HUES64 (cell line): ENCODE results near the gene LNX1.

Experiments
- H3K27ac ChIP-seq: 2 replicates; pipeline ENCODE4 v1.7.0; 2013; ENCODE audit warnings: low read depth, low read length, inconsistent platforms
- H3K27me3 ChIP-seq: 2 replicates; pipeline ENCODE4 v1.6.1; 2013; ENCODE audit warnings: mild to moderate bottlenecking, low read length; ENCODE audit not compliant: insufficient read depth
- H3K36me3 ChIP-seq: 2 replicates; pipeline ENCODE4 v1.6.1; 2013; ENCODE audit warnings: mild to moderate bottlenecking, low read length; ENCODE audit not compliant: insufficient read depth
- H3K4me1 ChIP-seq: 2 replicates; pipeline ENCODE4 v1.6.1; 2013; ENCODE audit warnings: mild to moderate bottlenecking, low read length, moderate library complexity; ENCODE audit not compliant: insufficient read depth
- H3K4me3 ChIP-seq: 2 replicates; pipeline ENCODE4 v1.5.1; 2013; ENCODE audit warnings: mild to moderate bottlenecking, low read length, moderate library complexity
- H3K9ac ChIP-seq: 2 replicates; pipeline ENCODE4 v1.6.1; 2013; ENCODE audit warnings: mild to moderate bottlenecking, low read depth, low read length
- H3K9me3 ChIP-seq: 2 replicates; pipeline ENCODE4 v1.6.1; 2013; ENCODE audit warnings: low read depth, low read length; ENCODE audit not compliant: insufficient read depth
- WGBS: fragments of 150-250, 120-280 bp; methylation state at CpG from one replicate; pipeline ENCODE4 v1.1.7; 2013; ENCODE audit warnings: missing lambda C conversion rate; 5-methylcytosine and 5-hydroxymethylcytosine counted together

The LNX1 gene

DNA sequence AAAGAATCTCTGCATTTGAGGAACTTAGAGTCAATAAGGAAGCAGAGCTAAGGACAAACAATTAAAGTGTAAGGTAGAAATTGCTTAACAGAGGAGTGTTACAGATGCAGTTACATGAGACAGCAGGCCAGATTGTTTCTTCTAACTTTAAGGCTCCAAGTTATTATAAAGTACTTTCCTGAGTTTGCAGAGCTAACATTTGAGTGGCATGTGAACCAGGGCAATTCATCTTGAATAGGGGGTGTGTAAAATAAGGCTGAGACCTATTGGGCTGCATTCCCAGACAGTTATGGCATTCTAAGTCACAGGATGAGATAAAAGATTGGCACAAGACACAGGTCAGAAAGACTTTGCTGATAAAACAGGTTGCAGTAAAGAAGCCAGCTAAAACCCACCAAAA, 7.6 kb upstream of the LNX1 start:
- Histone ChIP-seq H3K9ac (no peak overlapping the region), H3K4me3 (no peak overlapping the region), H3K9me3 (no peaks in the 10 kb centered on the region), H3K27me3 (no peaks in the 10 kb centered on the region), H3K36me3 (no peaks in the 10 kb centered on the region), H3K4me1 (peaks cover 18% of the 10 kb centered on the region), H3K27ac (no peak overlapping the region)

DNA sequence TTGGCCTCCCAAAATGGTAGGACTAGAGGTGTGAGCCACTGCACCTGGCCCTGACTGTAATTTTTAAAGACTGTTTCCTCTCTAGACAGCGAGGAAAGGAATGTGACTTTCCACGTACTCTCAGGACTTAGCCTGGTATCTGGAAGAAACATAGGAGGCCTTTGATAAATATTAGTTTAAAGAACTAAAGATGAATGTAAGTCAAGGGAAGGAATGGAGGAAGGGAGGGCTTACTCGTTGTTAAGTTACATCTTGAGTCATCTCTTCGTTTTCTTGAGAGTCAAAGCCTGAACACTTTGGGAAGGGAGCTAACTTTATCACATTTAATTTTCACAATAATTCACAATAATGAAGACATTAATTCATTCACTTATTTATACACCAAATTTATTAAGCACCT, 7.2 kb upstream of the LNX1 start:
- no peaks in the 10 kb centered on the region for H3K9me3 ChIP-seq
- H3K9ac ChIP-seq = no peak overlapping the region
- 93% methylated on average over 4 of the region's 4 CpGs for WGBS
- no peak overlapping the region for H3K4me3 ChIP-seq
- no peaks in the 10 kb centered on the region for H3K36me3 ChIP-seq
- peaks cover 22% of the 10 kb centered on the region for H3K4me1 ChIP-seq
- H3K27me3 ChIP-seq = no peaks in the 10 kb centered on the region
- no peak overlapping the region for H3K27ac ChIP-seq

DNA sequence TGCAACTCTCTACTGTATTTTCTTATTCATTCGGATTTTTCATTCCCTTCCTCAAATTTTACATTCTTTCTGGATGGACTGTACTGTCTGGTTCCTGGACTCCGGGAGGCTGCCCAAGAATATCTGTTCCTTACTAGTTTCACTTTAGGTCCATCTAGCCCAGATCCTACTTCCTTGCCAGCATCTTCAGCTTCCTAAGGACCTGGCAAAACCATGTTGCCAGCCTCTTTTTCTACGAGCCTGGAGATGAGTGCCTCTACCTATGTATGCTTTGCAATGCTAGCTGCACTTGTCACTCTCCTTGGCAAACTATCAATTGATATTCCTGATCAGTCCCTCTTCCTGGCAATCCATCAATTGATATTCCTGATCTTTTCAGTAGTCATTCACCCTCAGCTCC, 5.6 kb upstream of the LNX1 start:
- WGBS = 77% methylated on average over 3 of the region's 3 CpGs
- no peaks in the 10 kb centered on the region for H3K27me3 ChIP-seq
- H3K9me3 ChIP-seq = no peaks in the 10 kb centered on the region
- H3K27ac ChIP-seq = no peak overlapping the region
- no peaks in the 10 kb centered on the region for H3K36me3 ChIP-seq
- no peak overlapping the region for H3K4me3 ChIP-seq
- H3K9ac ChIP-seq = no peak overlapping the region
- peaks cover 32% of the 10 kb centered on the region for H3K4me1 ChIP-seq

DNA sequence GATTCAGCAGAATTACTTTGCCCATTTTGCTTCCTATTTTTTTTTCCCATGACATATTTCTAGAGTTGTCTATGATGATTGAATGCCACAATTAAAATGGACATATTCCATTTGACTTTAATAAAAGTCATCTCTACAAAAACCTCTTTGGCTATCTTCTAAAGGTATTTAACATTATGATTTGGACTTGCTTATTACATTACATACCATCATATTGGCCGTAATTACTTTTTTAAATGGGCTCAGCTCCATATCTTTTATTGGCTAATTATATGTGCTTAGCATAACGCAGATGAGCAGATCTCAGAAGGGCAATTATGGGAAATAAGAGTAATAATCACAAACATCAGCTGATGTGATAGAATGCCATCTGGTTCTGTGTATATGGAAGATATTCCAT, 4.5 kb upstream of the LNX1 start:
- H3K4me1 ChIP-seq = peaks cover 41% of the 10 kb centered on the region
- H3K4me3 ChIP-seq = no peak overlapping the region
- no peaks in the 10 kb centered on the region for H3K36me3 ChIP-seq
- no peaks in the 10 kb centered on the region for H3K27me3 ChIP-seq
- H3K9me3 ChIP-seq = no peaks in the 10 kb centered on the region
- H3K9ac ChIP-seq = no peak overlapping the region
- H3K27ac ChIP-seq = no peak overlapping the region
- 100% methylated on average over 1 of the region's 2 CpGs for WGBS

DNA sequence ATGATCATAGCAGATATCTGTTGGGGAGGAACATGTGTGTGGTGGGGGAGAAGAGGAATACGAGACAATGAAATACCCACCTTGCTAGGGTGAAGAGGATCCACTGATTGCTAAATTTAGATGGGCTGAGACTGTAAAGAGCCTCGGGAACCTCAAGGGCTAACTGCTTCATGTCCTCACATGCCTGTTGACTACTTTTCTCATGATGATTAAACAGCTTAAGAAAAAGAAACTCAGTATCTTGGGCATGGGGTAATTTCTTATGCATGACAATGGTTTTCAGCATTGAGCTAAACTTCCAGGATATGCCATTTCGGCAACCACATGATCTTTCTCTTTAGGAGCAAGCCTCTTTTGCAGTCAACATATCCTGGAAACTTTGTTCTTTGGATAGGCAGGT, 3.9 kb upstream of the LNX1 start:
- WGBS = 80% methylated on average over 3 of the region's 3 CpGs
- Histone ChIP-seq H3K9ac (no peak overlapping the region), H3K27me3 (no peaks in the 10 kb centered on the region), H3K36me3 (no peaks in the 10 kb centered on the region), H3K27ac (no peak overlapping the region), H3K4me3 (no peak overlapping the region), H3K4me1 (peaks cover 47% of the 10 kb centered on the region), H3K9me3 (no peaks in the 10 kb centered on the region)

DNA sequence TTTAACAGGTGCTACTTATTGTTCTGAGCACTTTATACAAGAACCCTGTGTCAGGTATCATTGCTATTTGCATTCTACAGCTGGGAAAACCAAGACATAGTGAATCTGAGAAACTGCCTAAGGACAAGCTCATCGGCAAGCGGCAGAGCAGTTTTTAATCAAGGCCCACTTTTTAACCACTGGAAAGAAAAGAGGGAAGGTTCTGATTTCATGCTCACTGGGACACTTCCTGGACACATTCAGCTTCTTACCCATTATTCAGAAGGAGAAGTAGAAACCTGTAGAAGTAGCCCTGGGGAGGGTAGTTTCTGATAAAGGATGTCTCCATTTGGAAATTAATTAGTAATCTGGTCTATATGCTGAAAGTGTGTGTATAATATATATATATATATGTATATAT, 2.5 kb upstream of the LNX1 start:
- Histone ChIP-seq H3K27me3 (no peaks in the 10 kb centered on the region), H3K27ac (peak overlapping the region; percentile 91; the same call in 1 of the 2 replicates), H3K4me3 (peak overlapping the region; percentile 54; the same call in 1 of the 2 replicates), H3K4me1 (peaks cover 55% of the 10 kb centered on the region), H3K9me3 (no peaks in the 10 kb centered on the region), H3K9ac (no peak overlapping the region; the same call in 1 of the 2 replicates), H3K36me3 (no peaks in the 10 kb centered on the region)
- WGBS = 81% methylated on average over 2 of the region's 2 CpGs

DNA sequence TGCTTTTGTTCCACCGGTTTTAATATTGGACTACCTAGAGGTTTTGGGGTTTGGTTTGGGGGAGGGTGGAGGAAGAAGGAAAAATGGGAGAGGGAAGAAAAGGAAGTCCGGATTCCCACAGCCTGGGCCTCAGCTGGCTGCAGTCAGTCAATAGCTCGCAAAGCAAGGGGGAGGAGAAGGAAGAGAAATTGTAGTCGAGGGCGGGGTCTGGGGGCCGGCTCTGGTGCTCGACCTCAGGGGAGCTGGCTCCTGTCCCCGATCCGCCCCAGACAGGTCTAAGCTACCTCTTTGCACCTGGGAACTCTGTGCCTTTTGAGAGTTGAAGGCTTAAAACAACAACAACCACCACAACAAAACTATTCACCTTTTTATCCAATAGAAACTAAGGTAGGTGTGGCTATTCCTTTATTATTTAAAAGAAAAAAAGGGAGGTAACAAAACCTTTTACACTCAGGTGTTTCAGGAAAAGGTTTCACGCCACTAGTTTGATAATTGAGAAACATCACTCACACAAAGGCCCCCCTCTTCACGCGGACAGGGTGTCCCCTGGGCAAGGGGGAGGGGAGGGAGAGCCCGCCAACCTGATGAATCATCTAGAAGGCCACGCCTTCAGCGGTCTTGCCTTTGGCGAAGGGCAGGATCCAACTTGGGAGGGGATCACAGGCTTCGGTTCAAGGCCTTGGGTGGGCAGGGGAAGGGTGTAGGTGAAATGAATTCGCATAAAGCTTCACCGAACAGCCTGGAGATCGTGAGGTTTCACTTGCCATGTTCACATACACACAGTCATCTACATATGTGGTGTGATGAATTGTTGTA, 1.6 kb upstream of the LNX1 start:
- Histone ChIP-seq H3K27me3 (no peaks in the 10 kb centered on the region), H3K27ac (peak overlapping the region; percentile 91), H3K9ac (peak overlapping the region; percentile 41), H3K9me3 (no peaks in the 10 kb centered on the region), H3K4me1 (peaks cover 55% of the 10 kb centered on the region), H3K36me3 (no peaks in the 10 kb centered on the region), H3K4me3 (peak overlapping the region; percentile 54)
- under 1% methylated on average over 17 of the region's 20 CpGs for WGBS

DNA sequence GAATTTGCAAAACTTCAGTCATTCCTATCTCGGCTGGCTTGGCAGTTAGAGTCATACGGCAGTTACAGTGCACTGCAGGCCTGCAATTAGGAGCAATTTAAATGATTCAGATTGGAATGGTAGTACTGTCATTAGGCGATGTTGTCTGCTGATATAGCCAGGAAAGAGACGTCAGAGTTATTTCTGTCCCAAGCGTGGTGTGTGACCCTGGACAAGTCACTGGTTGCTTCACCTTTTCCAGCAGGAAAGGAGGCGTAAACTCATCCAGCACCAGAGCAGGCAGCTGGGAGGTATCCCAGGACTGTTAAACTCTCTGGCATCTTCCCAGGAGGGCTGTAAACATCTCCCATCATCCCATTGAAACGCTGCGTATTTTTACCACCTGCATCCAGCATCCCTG, 836 bp upstream of the LNX1 start:
- Histone ChIP-seq H3K9me3 (no peaks in the 10 kb centered on the region), H3K27me3 (no peaks in the 10 kb centered on the region), H3K27ac (peak overlapping the region; percentile 91; the same call in 1 of the 2 replicates), H3K4me1 (peaks cover 55% of the 10 kb centered on the region), H3K4me3 (peak overlapping the region; percentile 56), H3K36me3 (no peaks in the 10 kb centered on the region), H3K9ac (0 out of 2 replicates have a peak overlapping the region, but pooled peaks have one; percentile 41)
- 60% methylated on average over 8 of the region's 8 CpGs for WGBS

DNA sequence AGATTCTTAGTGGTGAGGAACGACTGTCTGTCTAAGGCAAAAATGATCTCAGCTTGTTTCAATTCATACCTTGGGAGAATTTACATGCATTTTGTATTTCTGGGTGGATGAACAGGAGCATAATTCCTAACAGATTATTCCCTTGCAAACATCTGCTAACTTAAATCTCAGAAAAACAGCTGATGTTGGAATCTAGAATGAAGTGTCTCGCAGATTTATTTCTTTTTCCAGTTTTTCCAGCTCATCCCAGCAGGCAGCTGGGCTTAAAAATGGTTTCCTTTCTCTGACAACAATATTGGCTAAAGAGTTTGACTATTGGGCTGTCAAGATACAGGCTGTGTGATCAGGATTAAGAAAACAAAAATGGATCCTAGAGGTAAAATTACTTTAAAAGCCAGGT, 1.1 kb downstream of the LNX1 start:
- peaks cover 39% of the 10 kb centered on the region for H3K4me1 ChIP-seq
- 0 out of 2 replicates have a peak overlapping the region, but pooled peaks have one; percentile 56 for H3K4me3 ChIP-seq
- H3K27me3 ChIP-seq = no peaks in the 10 kb centered on the region
- H3K9ac ChIP-seq = no peak overlapping the region
- H3K9me3 ChIP-seq = no peaks in the 10 kb centered on the region
- no peaks in the 10 kb centered on the region for H3K36me3 ChIP-seq
- no peak overlapping the region for H3K27ac ChIP-seq
- 94% methylated on average over 2 of the region's 2 CpGs for WGBS

DNA sequence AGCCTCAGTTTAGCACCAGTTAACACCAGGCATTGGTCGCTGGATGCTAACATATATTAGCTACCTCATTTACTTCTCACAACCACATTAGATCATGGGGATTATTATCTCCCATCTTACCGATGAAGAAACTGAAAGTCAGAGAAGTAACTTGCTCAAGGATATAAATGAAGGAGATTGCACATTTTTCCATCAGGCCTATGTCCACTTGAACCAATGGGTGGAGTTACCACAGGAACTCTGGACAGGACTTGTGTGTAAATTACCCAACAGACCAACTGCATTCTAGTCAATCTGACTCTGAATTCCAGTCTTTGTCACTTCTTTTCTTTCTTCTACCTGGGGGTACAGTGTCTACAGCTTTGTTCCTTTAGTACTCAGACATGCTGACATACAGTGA, 1.8 kb downstream of the LNX1 start:
- Histone ChIP-seq H3K27me3 (no peaks in the 10 kb centered on the region), H3K4me1 (peaks cover 37% of the 10 kb centered on the region), H3K27ac (no peak overlapping the region), H3K9ac (no peak overlapping the region), H3K36me3 (no peaks in the 10 kb centered on the region), H3K9me3 (no peaks in the 10 kb centered on the region), H3K4me3 (no peak overlapping the region)
- WGBS = 100% methylated on average over 1 of the region's 2 CpGs

DNA sequence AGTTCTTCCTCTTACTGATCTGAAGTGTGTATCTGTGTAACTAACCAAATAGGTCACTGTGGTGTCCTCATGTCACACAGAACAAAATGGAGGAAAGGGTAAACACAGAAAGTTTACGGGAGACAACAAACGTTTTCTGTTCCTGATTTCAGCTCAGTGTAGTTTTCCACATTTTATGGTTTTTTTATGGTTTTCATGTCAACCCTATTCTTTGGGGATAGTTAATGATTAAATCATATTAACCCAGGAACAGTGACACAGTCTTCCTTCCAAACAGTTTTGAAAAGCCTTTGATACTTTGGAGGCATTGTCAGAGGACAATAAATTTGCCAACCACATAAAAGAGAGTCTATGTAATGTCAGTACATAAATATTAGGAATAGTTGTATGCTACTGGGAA, 4.2 kb downstream of the LNX1 start:
- no peak overlapping the region for H3K27ac ChIP-seq

More for the DNA sequence above, 4.2 kb downstream of the LNX1 start:
- Histone ChIP-seq H3K4me1 (peaks cover 28% of the 10 kb centered on the region), H3K27me3 (no peaks in the 10 kb centered on the region), H3K9me3 (no peaks in the 10 kb centered on the region), H3K36me3 (no peaks in the 10 kb centered on the region), H3K9ac (no peak overlapping the region), H3K4me3 (no peak overlapping the region)
- 88% methylated on average over 2 of the region's 2 CpGs for WGBS
